K562 (cell line): ENCODE measurements around the gene BCAS3. TPM values are rescaled to one million over a fixed set of nuclear protein-coding genes. Genes with fewer than 3 reads are reported as not detected.

Source experiments
- ATAC-seq: fragments of 200-7000 bp; cut with Tn5 transposase; 3 replicates; pipeline ENCODE4 v1.9.1; 2020; ENCODE audit warnings: moderate library complexity
- BruUV-seq: library from RNA; stranded (reverse); fragments of 400-500 nt; replicated peaks from 2 replicates; lab custom pipeline; 2021; lab: Mats Ljungman, UMichigan
- CTCF ChIA-PET: fragments of 300-600 bp; formaldehyde crosslinking; extraction: SDS; loops from one replicate; lab custom pipeline; 2021; ENCODE audit warnings: low intra/inter-chr PET ratio; lab: Yijun Ruan, JAX
- POLR2A ChIA-PET: fragments of 300-600, 350-650 bp; sonication (Branson Sonifier 250); formaldehyde crosslinking; extraction: SDS; loops from one replicate; lab custom pipeline; 2021; ENCODE audit warnings: antibody characterized with exemption, inconsistent platforms; lab: Yijun Ruan, JAX
- DNase-seq, 4 experiments: peaks; one replicate each; pipeline versions ENCODE4 v3.0.0 to v3.0.0-alpha.2; 2011 to 2018; ENCODE audit warnings: low spot score in 3 of 4, mixed read lengths in 3 of 4; ENCODE audit errors: extremely low read depth in 1 of 4
- FAIRE-seq: peaks from 2 replicates; lab custom pipeline; 2011; peaks lifted over from hg19 to GRCh38; lab: Jason Lieb, UNC
- H2AFZ ChIP-seq: 2 replicates; pipeline ENCODE4 v1.6.0; 2011; ENCODE audit warnings: low read depth, low read length, control low read depth, inconsistent platforms
- H3K27ac ChIP-seq: fragments of 200-600 bp; 3 replicates; pipeline ENCODE4 v1.8.0; 2011; ENCODE audit warnings: low read depth, mild to moderate bottlenecking, control low read depth, inconsistent platforms, low read length, moderate library complexity, mixed read lengths; ENCODE audit errors: extremely low read depth
- H3K27me3 ChIP-seq, 2 experiments: fragments of 300-600 bp in 1 of 2; 2 replicates in 1 of 2; 3 replicates in 1 of 2; pipeline versions ENCODE4 v1.6.0 to v1.8.0; 2011; ENCODE audit warnings: inconsistent platforms in 2 of 2, low read length in 2 of 2, mild to moderate bottlenecking in 1 of 2, mixed read lengths in 1 of 2, moderate library complexity in 1 of 2; ENCODE audit not compliant: control insufficient read depth in 2 of 2, insufficient read depth in 2 of 2
- H3K36me3 ChIP-seq: fragments of 300-600 bp; 3 replicates; pipeline ENCODE4 v1.8.0; 2011; ENCODE audit warnings: mild to moderate bottlenecking, low read length, inconsistent platforms; ENCODE audit not compliant: control insufficient read depth, insufficient read depth
- H3K4me1 ChIP-seq, 2 experiments: fragments of 200-600 bp in 1 of 2; replicated peaks in 1 of 2; 2 replicates in 1 of 2; 3 replicates in 1 of 2; pipeline versions ENCODE4 v1.5.1 to v1.8.0; 2011; ENCODE audit warnings: inconsistent platforms in 2 of 2, low read length in 2 of 2, mild to moderate bottlenecking in 1 of 2, mixed read lengths in 1 of 2, moderate library complexity in 1 of 2; ENCODE audit not compliant: control insufficient read depth in 2 of 2, insufficient read depth in 2 of 2
- H3K4me2 ChIP-seq: 2 replicates; pipeline ENCODE4 v1.6.1; 2011; ENCODE audit warnings: low read length, control low read depth, inconsistent platforms, mixed read lengths; ENCODE audit not compliant: insufficient read depth
- H3K4me3 ChIP-seq: fragments of 200-600 bp; sonication (generic), shearing (Covaris generic); 2 replicates; pipeline ENCODE4 v1.5.1; 2016; ENCODE audit warnings: control low read depth, inconsistent platforms
- H3K79me2 ChIP-seq: fragments of 200-600 bp; 3 replicates; pipeline ENCODE4 v1.8.0; 2011; ENCODE audit warnings: low read length, inconsistent platforms; ENCODE audit not compliant: control insufficient read depth, insufficient read depth
- H3K9ac ChIP-seq, 2 experiments: 2 replicates each; pipeline versions ENCODE4 v1.6.0 to v1.6.1; 2011; ENCODE audit warnings: low read depth in 2 of 2, low read length in 2 of 2, control low read depth in 1 of 2, inconsistent platforms in 1 of 2, mild to moderate bottlenecking in 1 of 2, mixed read lengths in 1 of 2; ENCODE audit not compliant: insufficient read depth in 1 of 2
- H3K9me1 ChIP-seq: one replicate; pipeline ENCODE4 v1.6.0; 2011; ENCODE audit warnings: inconsistent platforms, mild to moderate bottlenecking, low read length, moderate library complexity; ENCODE audit not compliant: control insufficient read depth, insufficient read depth
- H3K9me3 ChIP-seq: replicated peaks from 2 replicates; pipeline ENCODE4 v1.5.1; 2011; ENCODE audit warnings: low read depth, low read length, inconsistent platforms; ENCODE audit not compliant: control insufficient read depth, insufficient read depth
- H4K20me1 ChIP-seq: replicated peaks from 2 replicates; pipeline ENCODE4 v1.6.1; 2011; ENCODE audit warnings: low read length, inconsistent platforms, mixed read lengths; ENCODE audit not compliant: control insufficient read depth, insufficient read depth
- HEY1 ChIP-seq: fragments of 250-450 bp; sonication (Bioruptor Pico); IDR thresholded peaks from 2 replicates; pipeline ENCODE4 v1.5.0; 2020; ENCODE audit warnings: mild to moderate bottlenecking, moderate library complexity, borderline replicate concordance
- MYC ChIP-seq, 2 experiments: fragments of 250-450 bp in 1 of 2; sonication (Bioruptor Pico) in 1 of 2; IDR thresholded peaks; 2 replicates each; pipeline versions ENCODE4 v1.5.1 to v1.6.1; 2012 to 2021; ENCODE audit warnings: low read depth in 2 of 2, borderline replicate concordance in 1 of 2, improper control_type of control experiment in 1 of 2, low read length in 1 of 2, mild to moderate bottlenecking in 1 of 2, moderate library complexity in 1 of 2
- SP1 ChIP-seq: sonication (generic); formaldehyde crosslinking; IDR thresholded peaks from 2 replicates; pipeline ENCODE4 v1.8.1; 2022; ENCODE audit warnings: mild to moderate bottlenecking, missing genetic modification reagents
- ZFP36 ChIP-seq: fragments of 150-350 bp; IDR thresholded peaks from 2 replicates; pipeline ENCODE4 v1.6.1; 2018; ENCODE audit warnings: low read length, low read depth; ENCODE audit not compliant: partially characterized antibody
- in situ Hi-C: fragments of 300-500 bp; cut with MboI; formaldehyde crosslinking; loops from 4 replicates; pipeline ENCODE4 v1.15.0; 2018; ENCODE audit warnings: inconsistent platforms, mixed read lengths
- intact Hi-C: fragments of 100-400 bp; cut with micrococcal nuclease; formaldehyde crosslinking; loops from 2 replicates; pipeline ENCODE4 v1.14.2; 2022
- polyA plus RNA-seq, 8 experiments: library from polyadenylated mRNA; depleted of rRNA in 4 of 8; stranded (reverse) in 5 of 8; unstranded in 3 of 8; fragments of >200 nt; fragmentation: Nextera tagmentation in 2 of 8; fragmentation: Illumina TruSeq in 1 of 8; extraction: Ambion mirVana in 2 of 8; extraction: Trizol in 1 of 8; gene quantifications; 2 replicates each; pipeline versions ENCODE4 v1.2.1 to v1.2.3, GENCODE V29; 2011 to 2014; ENCODE audit warnings: inconsistent platforms in 1 of 8, missing spikeins in 1 of 8
- total RNA-seq, 7 experiments: library from RNA; depleted of rRNA in 6 of 7; stranded (reverse); fragments of >200 nt in 6 of 7; fragmentation: Illumina TruSeq in 2 of 7; extraction: Trizol in 2 of 7; gene quantifications; 2 replicates each; pipeline versions ENCODE4 v1.2.1 to v1.2.3, GENCODE V29; 2011 to 2021; ENCODE audit warnings: low replicate concordance in 1 of 7
- TF ChIP-seq, protein P1 (sequence below): IDR thresholded peaks from 2 replicates; pipeline ENCODE4 v1.6.1; 2012; ENCODE audit warnings: low read depth, low read length, improper control_type of control experiment, borderline replicate concordance
- TF ChIP-seq, protein P2 (sequence below): IDR thresholded peaks from 2 replicates; pipeline ENCODE4 v1.6.1; 2011; ENCODE audit warnings: borderline replicate concordance, low read depth, mild to moderate bottlenecking, moderate library complexity, low read length; ENCODE audit not compliant: insufficient read depth, poor library complexity, severe bottlenecking
- TF ChIP-seq, protein P3 (sequence below), 2 experiments: fragments of 450-650 bp in 1 of 2; IDR thresholded peaks; 2 replicates each; pipeline ENCODE4 v1.6.1; 2011 to 2017; ENCODE audit warnings: low read depth in 2 of 2, antibody characterized with exemption in 1 of 2, borderline replicate concordance in 1 of 2, low read length in 1 of 2, mild to moderate bottlenecking in 1 of 2, mixed read lengths in 1 of 2; ENCODE audit not compliant: control insufficient read depth in 1 of 2
- TF ChIP-seq, protein P4 (sequence below), 2 experiments: fragments of 450-650 bp; IDR thresholded peaks; 2 replicates each; pipeline ENCODE4 v1.6.1; 2016

Gene BCAS3
- total and polyA plus RNA-seq, 9 of the 15 experiments (the other 6 are each of a cell fraction or from before 2014, with no cell fraction given): 1.9 to 5.5 (median 3.5) TPM

DNA sequence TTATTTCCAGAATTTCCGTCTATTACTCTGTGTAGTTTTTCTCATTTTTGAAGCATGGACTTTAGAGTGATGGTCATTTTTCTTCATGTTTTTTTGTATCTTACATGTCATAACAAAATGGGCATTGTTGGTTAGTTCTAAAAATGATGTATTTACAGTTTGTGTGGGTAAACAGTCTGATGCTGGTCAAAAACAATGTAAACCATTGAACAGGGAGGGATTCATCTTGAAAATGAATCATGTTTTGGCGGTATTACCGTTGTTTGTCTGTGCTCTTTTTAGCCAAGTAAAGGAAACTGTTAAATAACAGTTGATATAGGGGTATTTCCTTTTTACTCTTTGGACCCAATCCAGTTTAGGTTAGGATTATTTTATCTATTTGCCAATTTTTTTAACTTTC, 315.8 kb downstream of the BCAS3 start (continued):
- TF ChIP-seq, protein P1, sequence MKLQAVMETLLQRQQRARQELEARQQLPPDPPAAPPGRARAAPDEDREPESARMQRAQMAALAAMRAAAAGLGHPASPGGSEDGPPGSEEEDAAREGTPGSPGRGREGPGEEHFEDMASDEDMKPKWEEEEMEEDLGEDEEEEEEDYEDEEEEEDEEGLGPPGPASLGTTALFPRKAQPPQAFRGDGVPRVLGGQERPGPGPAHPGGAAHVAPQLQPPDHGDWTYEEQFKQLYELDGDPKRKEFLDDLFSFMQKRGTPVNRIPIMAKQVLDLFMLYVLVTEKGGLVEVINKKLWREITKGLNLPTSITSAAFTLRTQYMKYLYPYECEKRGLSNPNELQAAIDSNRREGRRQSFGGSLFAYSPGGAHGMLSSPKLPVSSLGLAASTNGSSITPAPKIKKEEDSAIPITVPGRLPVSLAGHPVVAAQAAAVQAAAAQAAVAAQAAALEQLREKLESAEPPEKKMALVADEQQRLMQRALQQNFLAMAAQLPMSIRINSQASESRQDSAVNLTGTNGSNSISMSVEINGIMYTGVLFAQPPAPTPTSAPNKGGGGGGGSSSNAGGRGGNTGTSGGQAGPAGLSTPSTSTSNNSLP: no peak
- TF ChIP-seq, protein P2, sequence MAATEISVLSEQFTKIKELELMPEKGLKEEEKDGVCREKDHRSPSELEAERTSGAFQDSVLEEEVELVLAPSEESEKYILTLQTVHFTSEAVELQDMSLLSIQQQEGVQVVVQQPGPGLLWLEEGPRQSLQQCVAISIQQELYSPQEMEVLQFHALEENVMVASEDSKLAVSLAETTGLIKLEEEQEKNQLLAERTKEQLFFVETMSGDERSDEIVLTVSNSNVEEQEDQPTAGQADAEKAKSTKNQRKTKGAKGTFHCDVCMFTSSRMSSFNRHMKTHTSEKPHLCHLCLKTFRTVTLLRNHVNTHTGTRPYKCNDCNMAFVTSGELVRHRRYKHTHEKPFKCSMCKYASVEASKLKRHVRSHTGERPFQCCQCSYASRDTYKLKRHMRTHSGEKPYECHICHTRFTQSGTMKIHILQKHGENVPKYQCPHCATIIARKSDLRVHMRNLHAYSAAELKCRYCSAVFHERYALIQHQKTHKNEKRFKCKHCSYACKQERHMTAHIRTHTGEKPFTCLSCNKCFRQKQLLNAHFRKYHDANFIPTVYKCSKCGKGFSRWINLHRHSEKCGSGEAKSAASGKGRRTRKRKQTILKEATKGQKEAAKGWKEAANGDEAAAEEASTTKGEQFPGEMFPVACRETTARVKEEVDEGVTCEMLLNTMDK: no peak

DNA sequence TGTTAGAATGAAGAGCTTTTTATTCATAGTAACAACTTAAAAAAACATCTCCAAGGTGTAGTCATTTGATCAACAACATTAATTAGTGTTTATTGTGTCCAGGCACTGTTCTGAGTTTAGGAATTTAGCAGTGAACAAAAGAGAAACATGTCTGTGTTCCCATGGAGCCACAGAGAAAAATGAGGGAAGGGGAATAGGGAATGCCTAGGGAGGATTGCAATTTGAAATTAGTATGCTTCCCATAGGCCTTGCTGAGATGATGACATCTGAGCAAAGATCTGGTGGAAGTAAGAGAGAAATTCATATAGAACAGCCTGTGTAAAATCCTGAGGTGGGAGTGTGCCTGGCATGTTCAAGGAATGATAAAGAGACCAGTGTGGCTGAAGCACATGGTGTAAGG, 318.0 kb downstream of the BCAS3 start:
- H3K4me2 ChIP-seq: no peak overlapping the region
- H2AFZ ChIP-seq: no peak overlapping the region
- no peaks in the 10 kb centered on the region for H4K20me1 ChIP-seq
- H3K36me3 ChIP-seq: no peaks in the 10 kb centered on the region
- H3K4me1 ChIP-seq: no peaks in the 10 kb centered on the region
- H3K9me3 ChIP-seq: no peaks in the 10 kb centered on the region
- H3K79me2 ChIP-seq: no peaks in the 10 kb centered on the region
- ChIA-PET POLR2A (no interaction called here), CTCF (no interaction called here)
- BruUV-seq: no TSS peak
- no peak for DNase-seq
- no peak overlapping the region for H3K4me3 ChIP-seq
- FAIRE-seq: no peak
- in situ Hi-C loops (no loop called here), intact Hi-C loops (no loop called here)
- no peak for ATAC-seq
- no peak overlapping the region for H3K9ac ChIP-seq
- H3K27ac ChIP-seq: no peak overlapping the region
- no peaks in the 10 kb centered on the region for H3K9me1 ChIP-seq
- no peaks in the 10 kb centered on the region for H3K27me3 ChIP-seq
- TF ChIP-seq, protein P3, sequence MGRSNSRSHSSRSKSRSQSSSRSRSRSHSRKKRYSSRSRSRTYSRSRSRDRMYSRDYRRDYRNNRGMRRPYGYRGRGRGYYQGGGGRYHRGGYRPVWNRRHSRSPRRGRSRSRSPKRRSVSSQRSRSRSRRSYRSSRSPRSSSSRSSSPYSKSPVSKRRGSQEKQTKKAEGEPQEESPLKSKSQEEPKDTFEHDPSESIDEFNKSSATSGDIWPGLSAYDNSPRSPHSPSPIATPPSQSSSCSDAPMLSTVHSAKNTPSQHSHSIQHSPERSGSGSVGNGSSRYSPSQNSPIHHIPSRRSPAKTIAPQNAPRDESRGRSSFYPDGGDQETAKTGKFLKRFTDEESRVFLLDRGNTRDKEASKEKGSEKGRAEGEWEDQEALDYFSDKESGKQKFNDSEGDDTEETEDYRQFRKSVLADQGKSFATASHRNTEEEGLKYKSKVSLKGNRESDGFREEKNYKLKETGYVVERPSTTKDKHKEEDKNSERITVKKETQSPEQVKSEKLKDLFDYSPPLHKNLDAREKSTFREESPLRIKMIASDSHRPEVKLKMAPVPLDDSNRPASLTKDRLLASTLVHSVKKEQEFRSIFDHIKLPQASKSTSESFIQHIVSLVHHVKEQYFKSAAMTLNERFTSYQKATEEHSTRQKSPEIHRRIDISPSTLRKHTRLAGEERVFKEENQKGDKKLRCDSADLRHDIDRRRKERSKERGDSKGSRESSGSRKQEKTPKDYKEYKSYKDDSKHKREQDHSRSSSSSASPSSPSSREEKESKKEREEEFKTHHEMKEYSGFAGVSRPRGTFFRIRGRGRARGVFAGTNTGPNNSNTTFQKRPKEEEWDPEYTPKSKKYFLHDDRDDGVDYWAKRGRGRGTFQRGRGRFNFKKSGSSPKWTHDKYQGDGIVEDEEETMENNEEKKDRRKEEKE (IDR thresholded peaks at IDR 0.05; ENCODE audit: borderline replicate concordance in 1 of 2, control insufficient read depth in 1 of 2, low read depth in 2 of 2, low read length in 1 of 2): no peak
- TF ChIP-seq, protein P4, sequence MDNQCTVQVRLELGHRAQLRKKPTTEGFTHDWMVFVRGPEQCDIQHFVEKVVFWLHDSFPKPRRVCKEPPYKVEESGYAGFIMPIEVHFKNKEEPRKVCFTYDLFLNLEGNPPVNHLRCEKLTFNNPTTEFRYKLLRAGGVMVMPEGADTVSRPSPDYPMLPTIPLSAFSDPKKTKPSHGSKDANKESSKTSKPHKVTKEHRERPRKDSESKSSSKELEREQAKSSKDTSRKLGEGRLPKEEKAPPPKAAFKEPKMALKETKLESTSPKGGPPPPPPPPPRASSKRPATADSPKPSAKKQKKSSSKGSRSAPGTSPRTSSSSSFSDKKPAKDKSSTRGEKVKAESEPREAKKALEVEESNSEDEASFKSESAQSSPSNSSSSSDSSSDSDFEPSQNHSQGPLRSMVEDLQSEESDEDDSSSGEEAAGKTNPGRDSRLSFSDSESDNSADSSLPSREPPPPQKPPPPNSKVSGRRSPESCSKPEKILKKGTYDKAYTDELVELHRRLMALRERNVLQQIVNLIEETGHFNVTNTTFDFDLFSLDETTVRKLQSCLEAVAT (IDR thresholded peaks at IDR 0.05): no peak
- TF ChIP-seq MYC (IDR thresholded peaks at IDR 0.05; ENCODE audit: low read depth, low read length): no peak
- no peak for TF ChIP-seq MYC (CRISPR knock-in tag; IDR thresholded peaks at IDR 0.05; ENCODE audit: borderline replicate concordance, low read depth)
- no peak for TF ChIP-seq SP1 (CRISPR knock-in tag)
- TF ChIP-seq HEY1 (CRISPR knock-in tag): no peak
- no peak for TF ChIP-seq ZFP36
